ENCODE measurements around the gene NSUN5. TPM values are rescaled to one million over a fixed set of nuclear protein-coding genes. Genes with fewer than 3 reads are reported as not detected.

The NSUN5 gene
- 10 to 100 TPM; 22.4 to 41.8 (median 27.2) TPM for total RNA-seq

DNA sequence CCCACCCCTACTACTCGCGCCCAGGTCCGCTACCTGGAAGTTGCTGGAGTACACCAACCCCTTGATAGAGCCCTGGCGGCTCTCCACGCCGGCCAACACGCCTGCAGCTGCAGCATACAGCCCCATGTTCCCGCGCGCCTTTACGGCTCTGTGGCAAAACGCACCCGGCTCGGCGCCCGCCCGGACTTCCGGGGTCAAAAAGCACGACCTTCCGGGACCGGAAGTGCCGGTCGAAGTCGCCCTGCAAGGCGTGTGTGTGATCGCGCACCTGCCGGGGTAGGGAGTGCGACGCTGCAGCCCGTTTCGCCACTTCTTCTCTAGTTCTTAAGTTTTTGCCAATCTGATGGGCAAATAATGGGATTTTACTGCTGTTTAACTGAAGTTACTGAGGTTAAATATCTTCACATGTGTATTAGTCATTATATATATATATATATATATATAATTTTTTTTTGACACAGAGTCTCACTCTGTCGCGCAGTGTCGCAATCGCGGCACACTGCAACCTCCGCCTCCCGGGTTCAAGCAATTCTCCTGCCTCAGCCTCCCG, at the start of gene NSUN5:
Gene NSUN5 (minus strand): TSS at position 162 of the 550 bp plus-strand sequence. CDS start 36 bp downstream, at position 126.
- peak; percentile 90 to 98 (median 92) for ATAC-seq (replicated peaks in 6 of 8)

DNA sequence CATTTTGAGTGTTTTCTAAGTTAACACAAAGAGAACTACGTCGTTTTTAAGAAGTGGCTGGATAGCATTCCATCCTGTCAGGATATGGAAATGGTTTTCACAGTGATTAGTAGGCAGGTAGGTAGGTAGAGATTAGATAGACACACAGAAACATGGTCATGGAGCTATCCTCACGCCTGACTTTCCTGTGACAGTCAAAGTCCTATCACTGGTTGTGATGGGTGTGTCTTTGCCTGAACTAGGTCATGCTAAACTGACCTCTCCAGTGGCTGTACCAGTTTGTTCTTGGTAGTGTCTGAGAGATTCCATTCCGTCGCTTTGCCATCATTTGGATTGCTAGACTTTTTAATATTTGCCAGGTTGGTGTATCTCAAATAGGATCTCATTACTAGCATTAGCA, 47.5 kb upstream of the NSUN5 start:
- in situ Hi-C loops (cut with MboI; ENCODE audit: low pct_unique_long_range_greater_than_20kb in 2 of 9, low sequenced_read_pairs in 9 of 9, unreplicated experiment in 9 of 9) = no loop called here
- Histone ChIP-seq H3K27ac (no peak overlapping the region), H3K4me1 (replicated peaks in 1 of 2) (peaks cover 2 to 18% of the 10 kb centered on the region in 2 donors), H3K4me3 (no peak overlapping the region)
- ATAC-seq (replicated peaks in 6 of 8) = no peak
- 11 to 100% (median 74%) methylated on average over 2 to 5 of the region's 5 CpGs; no CpG with 5 or more reads in 2 of the 10 experiments for WGBS, 10 experiments

More for the DNA sequence above, at the start of gene NSUN5:
- H3K27ac ChIP-seq = peak within 1 kb of the TSS in 1 of 2 donors; percentile 73
- peaks cover 3 to 8% of the 10 kb centered on the region in 2 donors for H3K4me1 ChIP-seq (replicated peaks in 1 of 2)
- in situ Hi-C loops (cut with MboI; ENCODE audit: low pct_unique_long_range_greater_than_20kb in 2 of 9, low sequenced_read_pairs in 9 of 9, unreplicated experiment in 9 of 9) = no loop called here
- H3K4me3 ChIP-seq = peak within 1 kb of the TSS; percentile 56 to 80 (median 67)
- WGBS, 10 experiments = 0 to 80% (median 67%) methylated on average over 1 to 26 of the region's 40 CpGs; no CpG with 5 or more reads in 5 of the 10 experiments

GRCh38 chr7:73354821-73355220, 46.2 kb upstream of the NSUN5 start:
- H3K4me3 ChIP-seq = no peak overlapping the region
- no peak for ATAC-seq (replicated peaks in 6 of 8)
- 41 to 98% (median 79%) methylated on average over 2 to 15 of the region's 17 CpGs for WGBS, 10 experiments
- peaks cover 6 to 27% of the 10 kb centered on the region in 2 donors for H3K4me1 ChIP-seq (replicated peaks in 1 of 2)
- no peak overlapping the region for H3K27ac ChIP-seq
- in situ Hi-C loops (cut with MboI; ENCODE audit: low pct_unique_long_range_greater_than_20kb in 2 of 9, low sequenced_read_pairs in 9 of 9, unreplicated experiment in 9 of 9) = no loop called here

GRCh38 chr7:73354196-73354595, 45.6 kb upstream of the NSUN5 start:
- in situ Hi-C loops (cut with MboI; ENCODE audit: low pct_unique_long_range_greater_than_20kb in 2 of 9, low sequenced_read_pairs in 9 of 9, unreplicated experiment in 9 of 9) = no loop called here
- 47 to 98% (median 73%) methylated on average over 1 to 6 of the region's 9 CpGs; no CpG with 5 or more reads in 6 of the 10 experiments for WGBS, 10 experiments

DNA sequence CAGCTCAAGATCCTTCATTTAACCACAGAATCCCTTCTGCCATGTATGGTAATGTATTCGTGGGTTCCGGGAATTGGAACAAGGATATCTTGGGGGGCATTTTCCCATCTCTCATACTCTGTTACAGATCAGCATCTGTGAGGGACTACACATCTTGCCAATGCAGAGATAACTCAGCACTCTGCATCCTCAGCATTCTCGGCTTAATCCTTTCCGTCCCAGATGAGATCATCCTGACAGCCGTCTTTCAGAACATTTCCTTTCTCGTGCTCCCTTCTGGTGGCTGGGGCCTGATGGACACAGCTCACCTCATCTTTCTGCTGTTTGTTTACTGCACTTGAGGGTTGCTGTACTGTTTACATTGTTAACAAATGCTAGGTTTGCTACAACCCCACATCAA, 44.6 kb upstream of the NSUN5 start:
- H3K27ac ChIP-seq = no peak overlapping the region
- WGBS, 10 experiments = 14 to 100% (median 83%) methylated on average over 1 to 6 of the region's 6 CpGs; no CpG with 5 or more reads in 1 of the 10 experiments

More at GRCh38 chr7:73354196-73354595, 45.6 kb upstream of the NSUN5 start:
- Histone ChIP-seq H3K4me3 (no peak overlapping the region), H3K4me1 (replicated peaks in 1 of 2) (peaks cover 7 to 32% of the 10 kb centered on the region in 2 donors), H3K27ac (no peak overlapping the region)
- no peak for ATAC-seq (replicated peaks in 6 of 8)

DNA sequence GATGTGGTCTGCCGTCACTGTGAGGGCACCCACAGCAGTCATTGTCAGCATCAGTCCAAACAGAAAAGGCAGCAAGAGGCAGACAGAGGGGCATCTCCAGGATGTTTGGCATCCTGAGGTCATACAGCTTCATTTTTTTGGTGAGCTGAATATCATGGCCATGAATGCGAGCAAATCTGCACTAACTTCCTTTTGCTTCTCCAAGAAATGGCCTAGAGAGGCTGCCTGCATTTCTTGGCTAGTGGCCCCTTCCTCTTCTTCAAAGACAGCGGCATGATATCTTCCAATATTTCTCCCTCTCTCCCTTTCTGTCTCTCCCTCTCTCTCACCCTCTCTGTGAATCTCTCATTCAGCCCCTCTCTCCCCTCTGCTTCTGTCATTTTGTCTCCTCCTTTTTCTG, 44.2 kb upstream of the NSUN5 start:
- ATAC-seq (replicated peaks in 6 of 8) = no peak
- in situ Hi-C loops (cut with MboI; ENCODE audit: low pct_unique_long_range_greater_than_20kb in 2 of 9, low sequenced_read_pairs in 9 of 9, unreplicated experiment in 9 of 9) = no loop called here
- Histone ChIP-seq H3K4me3 (no peak overlapping the region), H3K4me1 (replicated peaks in 1 of 2) (peaks cover 7 to 23% of the 10 kb centered on the region in 2 donors), H3K27ac (no peak overlapping the region)
- WGBS, 10 experiments = 29 to 100% (median 86%) methylated on average over 1 to 3 of the region's 3 CpGs; no CpG with 5 or more reads in 2 of the 10 experiments

More for the DNA sequence above, 44.6 kb upstream of the NSUN5 start:
- no peak overlapping the region for H3K4me3 ChIP-seq
- in situ Hi-C loops (cut with MboI; ENCODE audit: low pct_unique_long_range_greater_than_20kb in 2 of 9, low sequenced_read_pairs in 9 of 9, unreplicated experiment in 9 of 9) = no loop called here
- peaks cover 7 to 27% of the 10 kb centered on the region in 2 donors for H3K4me1 ChIP-seq (replicated peaks in 1 of 2)
- no peak for ATAC-seq (replicated peaks in 6 of 8)

DNA sequence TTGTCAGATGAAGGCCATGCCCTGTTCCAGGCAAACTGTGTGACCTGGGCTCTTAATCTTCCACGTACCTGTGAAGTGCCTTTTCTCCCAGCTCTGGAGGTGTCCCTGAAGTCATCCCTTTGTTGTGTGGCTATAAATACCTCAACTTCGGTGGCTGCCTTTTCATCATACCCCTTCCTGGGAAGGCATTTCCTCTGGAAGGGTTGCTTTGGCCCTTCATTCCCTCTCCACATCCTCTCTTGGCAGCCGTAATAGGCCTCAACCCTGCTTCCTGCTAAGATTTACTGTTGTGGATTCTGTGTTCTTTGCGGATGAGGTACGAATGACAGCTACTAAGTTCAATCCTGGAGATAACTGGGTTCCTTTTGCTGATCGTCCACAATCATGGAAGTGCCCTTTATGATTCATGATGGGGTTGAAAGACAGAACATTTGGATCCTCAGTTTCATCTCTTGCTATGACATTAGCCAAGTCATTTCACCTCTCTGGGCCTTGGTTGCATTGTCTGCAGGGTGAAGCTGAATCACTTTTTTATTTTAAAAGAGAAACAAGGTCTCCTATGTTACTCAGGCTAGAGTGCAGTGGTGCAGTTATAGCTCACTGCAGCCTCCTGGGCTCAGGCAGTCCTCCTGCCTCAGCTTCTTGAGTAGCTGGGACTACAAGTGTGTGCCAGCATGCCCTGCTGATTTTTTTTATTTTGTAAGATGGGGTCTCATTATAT, 43.0 kb upstream of the NSUN5 start:
- ATAC-seq (replicated peaks in 6 of 8) = no peak
- H3K4me3 ChIP-seq = no peak overlapping the region
- H3K27ac ChIP-seq = no peak overlapping the region
- WGBS, 10 experiments = 0 to 100% (median 81%) methylated on average over 1 to 5 of the region's 6 CpGs; no CpG with 5 or more reads in 2 of the 10 experiments
- in situ Hi-C loops (cut with MboI; ENCODE audit: low pct_unique_long_range_greater_than_20kb in 2 of 9, low sequenced_read_pairs in 9 of 9, unreplicated experiment in 9 of 9) = no loop called here
- H3K4me1 ChIP-seq (replicated peaks in 1 of 2) = peaks cover 7 to 19% of the 10 kb centered on the region in 2 donors

DNA sequence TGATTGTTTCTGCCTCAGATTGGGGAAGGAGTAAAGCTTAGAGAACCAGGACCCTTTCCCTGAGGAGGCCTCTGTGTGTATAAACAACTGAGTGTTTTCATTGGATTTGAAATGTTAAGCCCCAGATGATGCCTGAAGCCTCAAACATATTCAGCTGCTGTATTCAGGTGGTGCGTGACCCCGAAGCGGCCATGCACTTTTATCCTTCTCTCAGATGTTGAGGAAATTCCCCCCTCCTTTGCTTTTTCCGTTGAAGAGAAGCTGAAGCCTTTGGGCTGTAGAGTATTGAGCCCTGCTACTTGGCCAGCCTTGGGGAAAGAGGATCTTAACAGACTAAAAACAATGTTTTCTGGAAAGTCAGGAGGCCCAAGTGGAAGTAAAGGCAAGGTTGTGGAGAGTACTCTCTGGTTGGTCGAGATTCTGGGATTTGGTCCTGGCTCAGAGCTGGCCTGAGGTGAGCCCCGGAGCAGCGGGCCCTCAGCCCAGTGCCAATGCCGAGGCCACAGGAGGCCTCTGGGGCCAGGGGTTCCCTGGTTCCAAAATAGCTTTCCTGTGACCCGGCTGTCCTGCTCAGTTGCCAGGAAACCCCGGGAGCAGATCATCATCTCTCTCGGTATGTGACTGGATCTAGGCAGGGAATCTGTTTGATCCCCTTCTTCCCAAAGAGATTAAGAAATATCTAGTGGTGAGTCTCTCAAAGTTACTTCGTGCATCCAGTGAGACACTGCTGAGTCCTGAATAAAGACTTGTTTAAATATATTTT, 41.9 kb upstream of the NSUN5 start:
- WGBS, 10 experiments = 44 to 100% (median 79%) methylated on average over 1 to 11 of the region's 12 CpGs
- H3K27ac ChIP-seq = peak overlapping the region in 1 of 2 donors; percentile 62
- no peak overlapping the region for H3K4me3 ChIP-seq
- in situ Hi-C loops (cut with MboI; ENCODE audit: low pct_unique_long_range_greater_than_20kb in 2 of 9, low sequenced_read_pairs in 9 of 9, unreplicated experiment in 9 of 9) = no loop called here
- peak in 2 of 8 experiments; percentile 17 to 22 for ATAC-seq (replicated peaks in 6 of 8)
- peaks cover 7 to 19% of the 10 kb centered on the region in 2 donors for H3K4me1 ChIP-seq (replicated peaks in 1 of 2)

GRCh38 chr7:73349763-73350162, 41.1 kb upstream of the NSUN5 start:
- H3K4me1 ChIP-seq (replicated peaks in 1 of 2) = peaks cover 5 to 14% of the 10 kb centered on the region in 2 donors
- 36 to 84% (median 60%) methylated on average over 1 to 6 of the region's 6 CpGs; no CpG with 5 or more reads in 1 of the 10 experiments for WGBS, 10 experiments
- peak in 2 of 8 experiments; percentile 84 to 88 for ATAC-seq (replicated peaks in 6 of 8)
- H3K27ac ChIP-seq = peak overlapping the region in 1 of 2 donors; percentile 62
- no peak overlapping the region for H3K4me3 ChIP-seq
- in situ Hi-C loops (cut with MboI; ENCODE audit: low pct_unique_long_range_greater_than_20kb in 2 of 9, low sequenced_read_pairs in 9 of 9, unreplicated experiment in 9 of 9) = loop anchor here in 1 of 9 experiments (25.0 kb wide), 1 partner anchor 88 kb away; the partner anchor contains the start of gene FZD9

DNA sequence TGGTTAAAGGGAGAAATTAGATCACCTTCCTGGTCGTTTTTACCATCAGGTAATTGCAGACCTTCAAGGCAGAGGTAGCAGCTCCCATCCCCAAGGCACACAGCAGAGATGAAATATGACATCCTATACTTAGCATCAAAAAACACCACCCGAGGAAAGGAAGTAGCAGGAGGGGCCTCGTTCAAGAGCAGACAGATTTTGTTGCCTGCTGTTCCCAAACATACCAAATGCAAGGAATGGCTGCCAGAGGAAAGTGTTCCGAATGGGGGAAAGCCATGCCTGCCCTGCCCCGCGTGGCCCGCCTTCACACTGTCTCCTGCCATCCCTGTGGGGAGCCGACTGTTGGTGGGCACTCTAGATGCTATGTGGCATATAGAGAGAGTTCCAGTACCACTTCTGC, 37.3 kb upstream of the NSUN5 start:
- H3K4me1 ChIP-seq (replicated peaks in 1 of 2) = peaks cover 10 to 39% of the 10 kb centered on the region in 2 donors
- WGBS, 10 experiments = 20 to 63% (median 32%) methylated on average over 1 to 6 of the region's 8 CpGs; no CpG with 5 or more reads in 5 of the 10 experiments
- ATAC-seq (replicated peaks in 6 of 8) = no peak
- H3K4me3 ChIP-seq = no peak overlapping the region
- in situ Hi-C loops (cut with MboI; ENCODE audit: low pct_unique_long_range_greater_than_20kb in 2 of 9, low sequenced_read_pairs in 9 of 9, unreplicated experiment in 9 of 9) = loop anchor here in 1 of 9 experiments (25.0 kb wide), 1 partner anchor 91 kb away; the partner anchor contains the start of gene FZD9
- no peak overlapping the region for H3K27ac ChIP-seq

DNA sequence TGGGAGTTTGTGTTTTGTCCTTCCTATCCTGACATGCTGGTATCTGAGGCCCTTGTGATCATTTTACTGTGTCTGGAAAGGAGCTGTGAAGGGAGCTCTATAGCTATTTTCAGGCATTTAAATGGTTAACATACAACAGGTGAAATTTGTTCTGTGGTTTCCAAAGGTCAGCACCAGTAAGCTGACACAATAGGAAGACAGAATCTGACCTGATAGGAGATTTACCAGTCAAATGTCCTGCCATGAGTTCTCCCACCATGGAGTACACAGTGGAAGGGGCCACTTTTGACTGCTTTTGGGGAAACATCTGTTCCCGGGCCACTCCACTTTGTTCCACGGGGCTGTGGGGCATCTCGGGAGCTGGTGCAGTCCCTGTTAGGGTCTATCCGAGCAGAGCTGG, 36.9 kb upstream of the NSUN5 start:
- Histone ChIP-seq H3K4me3 (no peak overlapping the region), H3K27ac (no peak overlapping the region), H3K4me1 (replicated peaks in 1 of 2) (peaks cover 10 to 37% of the 10 kb centered on the region in 2 donors)
- in situ Hi-C loops (cut with MboI; ENCODE audit: low pct_unique_long_range_greater_than_20kb in 2 of 9, low sequenced_read_pairs in 9 of 9, unreplicated experiment in 9 of 9) = loop anchor here in 1 of 9 experiments (25.0 kb wide), 1 partner anchor 92 kb away; the partner anchor contains the start of gene FZD9
- WGBS, 10 experiments = 14 to 84% (median 56%) methylated on average over 3 to 4 of the region's 4 CpGs; no CpG with 5 or more reads in 7 of the 10 experiments
- ATAC-seq (replicated peaks in 6 of 8) = no peak

- in situ Hi-C loops (cut with MboI; ENCODE audit: low pct_unique_long_range_greater_than_20kb in 2 of 9, low sequenced_read_pairs in 9 of 9, unreplicated experiment in 9 of 9) = loop anchor here in 1 of 9 experiments (25.0 kb wide), 1 partner anchor 93 kb away; the partner anchor contains the start of gene FZD9
- 26 to 80% (median 42%) methylated on average over 1 to 5 of the region's 7 CpGs; no CpG with 5 or more reads in 1 of the 10 experiments for WGBS, 10 experiments
These were observed 35.2 kb upstream of the NSUN5 start for GRCh38 chr7:73343671-73344380.

More at GRCh38 chr7:73343671-73344380, 35.2 kb upstream of the NSUN5 start:
- no peak for ATAC-seq (replicated peaks in 6 of 8)
- no peak overlapping the region for H3K4me3 ChIP-seq
- H3K4me1 ChIP-seq (replicated peaks in 1 of 2) = peaks cover 5 to 26% of the 10 kb centered on the region in 2 donors
- no peak overlapping the region for H3K27ac ChIP-seq
